OCI-LY7 (cell line): Measurements from ENCODE around the gene ATP6V1D.

Source experiments
- CTCF ChIP-seq: fragments of 200-600 bp; sonication (generic); conservative IDR thresholded peaks from 2 replicates; pipeline ENCODE4 v1.5.1; 2014; ENCODE audit warnings: mild to moderate bottlenecking, antibody characterized with exemption, low read length, moderate library complexity, mixed read lengths
- EZH2phosphoT487 ChIP-seq: fragments of 200-600 bp; sonication (generic); IDR thresholded peaks from 2 replicates; pipeline ENCODE4 v1.6.1; 2018; ENCODE audit warnings: low read depth, borderline replicate concordance, mild to moderate bottlenecking, mixed run types, antibody characterized with exemption, low read length, moderate library complexity, mixed read lengths

- no peak for TF ChIP-seq CTCF
- TF ChIP-seq EZH2phosphoT487 = no peak
Observed at GRCh38 chr14:67311868-67312267, 47.7 kb downstream of the ATP6V1D start.
